H1 (cell line): ENCODE measurements around the gene H6PD. TPM values are rescaled to one million over a fixed set of nuclear protein-coding genes. Genes with fewer than 3 reads are reported as not detected.

ENCODE experiments used
- MAX ChIP-seq: IDR thresholded peaks from 2 replicates; pipeline ENCODE4 v1.6.1; 2012; ENCODE audit warnings: inconsistent platforms
- polyA plus RNA-seq, 7 experiments: library from polyadenylated mRNA; depleted of rRNA in 3 of 7; stranded (reverse) in 5 of 7; unstranded in 2 of 7; fragments of >200 nt in 5 of 7; fragments of 200-250 nt in 2 of 7; gene quantifications; 1 replicate in 5 of 7; 2 replicates in 1 of 7; 4 replicates in 1 of 7; pipeline versions ENCODE4 v1.2.1 to v1.2.3, GENCODE V29; 2011 to 2013; ENCODE audit warnings: missing spikeins in 2 of 7, mixed read lengths in 2 of 7
- total RNA-seq: library from RNA; stranded (reverse); fragmentation: NEBNext Ultra II Directional; extraction: Animal tissue kit (Norgen Biotek cat#: 25700); gene quantifications from 2 replicates; pipeline ENCODE4 v1.2.1, GENCODE V29; 2021

Gene H6PD
- total and polyA plus RNA-seq, 2 of the 8 experiments (the other 6 are each of a cell fraction or from before 2014, with no cell fraction given) = 3.6 to 3.8 TPM

GRCh38 chr1:9191231-9191630 is 43.3 kb upstream of the H6PD start (continued):
- no peak for TF ChIP-seq MAX
